Measurements from ENCODE around the gene VWCE. TPM values are rescaled to one million over a fixed set of nuclear protein-coding genes. Genes with fewer than 3 reads are reported as not detected.
"Not testable (repeated sequence)": the region's sequence is repeated elsewhere in the genome, so short reads cannot be mapped to it uniquely, and the experiment has no call there.

VWCE gene
- total RNA-seq, 1 experiment from 2014 or later, result 8.0 TPM

DNA sequence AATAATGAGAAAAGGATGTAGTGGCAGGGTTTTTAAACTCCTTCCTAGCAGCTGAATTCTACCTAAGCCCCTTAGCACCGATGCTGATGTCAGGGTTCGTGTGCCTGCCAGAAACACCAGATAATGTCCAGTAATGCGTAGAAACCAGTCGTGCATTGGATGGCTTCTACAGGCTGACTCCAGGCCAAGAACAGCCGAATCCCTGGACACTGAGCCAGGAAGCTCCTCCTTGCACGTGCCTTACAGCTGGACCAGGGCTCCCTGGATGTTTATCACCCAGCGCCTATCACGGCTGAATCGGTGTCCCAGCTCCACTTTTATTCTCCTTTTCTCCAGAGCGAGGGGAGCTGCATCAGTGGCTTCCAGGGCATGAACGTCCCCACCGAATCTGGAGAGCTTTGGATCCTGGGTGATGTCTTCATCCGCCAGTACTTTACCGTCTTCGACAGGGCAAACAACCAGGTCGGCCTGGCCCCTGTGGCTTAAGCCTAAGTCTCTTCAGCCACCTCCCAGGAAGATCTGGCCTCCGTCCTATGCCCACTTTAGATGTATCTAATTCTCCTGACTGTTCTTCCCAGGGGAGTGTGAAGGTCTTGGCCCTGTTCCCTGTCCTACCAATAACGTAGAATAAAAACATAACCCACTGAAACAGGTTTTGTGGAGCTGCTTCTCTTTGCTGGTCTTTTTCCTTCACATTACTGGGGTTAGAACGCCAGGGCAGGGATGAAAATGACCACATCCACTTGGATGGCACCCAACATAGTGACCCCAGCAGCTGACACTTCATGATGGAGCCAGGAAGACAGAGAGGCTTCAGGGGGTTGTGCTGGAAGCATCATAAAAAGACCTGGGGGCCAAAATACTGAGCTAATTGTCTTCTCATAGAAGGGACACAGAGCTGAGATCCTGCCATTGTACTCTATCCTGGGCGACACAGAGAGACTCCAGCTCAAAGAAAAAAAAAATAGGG lies 44.0 kb downstream of the VWCE start:
- H3K36me3 ChIP-seq (ENCODE audit: insufficient read depth, low read length, poor library complexity, severe bottlenecking); POLR2A ChIA-PET (ENCODE audit: low non-redundant PET); H3K9me3 ChIP-seq (ENCODE audit: low read depth, low read length, poor library complexity, severe bottlenecking); BruUV-seq (replicated peaks); DNase-seq (ENCODE audit: low spot score); H3K4me3 ChIP-seq (ENCODE audit: low read depth, low read length, poor library complexity, severe bottlenecking); H3K4me1 ChIP-seq (ENCODE audit: insufficient read depth, low read length, poor library complexity, severe bottlenecking); H3K27ac ChIP-seq (ENCODE audit: low read depth, low read length, poor library complexity, severe bottlenecking); intact Hi-C loops (cut with micrococcal nuclease; ENCODE audit: unreplicated experiment); H3K27me3 ChIP-seq (replicated peaks; ENCODE audit: insufficient read depth, low read depth, low read length, poor library complexity): not testable (repeated sequence)
- CTCF ChIA-PET, result interaction anchor here (1.2 kb wide), 1 partner anchor 135 kb away, joined by 7 read pairs; no protein-coding TSS in a partner anchor

- intact Hi-C loops (cut with micrococcal nuclease; ENCODE audit: unreplicated experiment); H3K9me3 ChIP-seq (ENCODE audit: low read depth, low read length, poor library complexity, severe bottlenecking); H3K36me3 ChIP-seq (ENCODE audit: insufficient read depth, low read length, poor library complexity, severe bottlenecking); CTCF ChIA-PET; BruUV-seq (replicated peaks); H3K4me1 ChIP-seq (ENCODE audit: insufficient read depth, low read length, poor library complexity, severe bottlenecking); POLR2A ChIA-PET (ENCODE audit: low non-redundant PET); H3K27ac ChIP-seq (ENCODE audit: low read depth, low read length, poor library complexity, severe bottlenecking); H3K4me3 ChIP-seq (ENCODE audit: low read depth, low read length, poor library complexity, severe bottlenecking); DNase-seq (ENCODE audit: low spot score); H3K27me3 ChIP-seq (replicated peaks; ENCODE audit: insufficient read depth, low read depth, low read length, poor library complexity): not testable (repeated sequence)
These were observed 45.9 kb downstream of the VWCE start for GRCh38 chr11:61249201-61249600.

DNA sequence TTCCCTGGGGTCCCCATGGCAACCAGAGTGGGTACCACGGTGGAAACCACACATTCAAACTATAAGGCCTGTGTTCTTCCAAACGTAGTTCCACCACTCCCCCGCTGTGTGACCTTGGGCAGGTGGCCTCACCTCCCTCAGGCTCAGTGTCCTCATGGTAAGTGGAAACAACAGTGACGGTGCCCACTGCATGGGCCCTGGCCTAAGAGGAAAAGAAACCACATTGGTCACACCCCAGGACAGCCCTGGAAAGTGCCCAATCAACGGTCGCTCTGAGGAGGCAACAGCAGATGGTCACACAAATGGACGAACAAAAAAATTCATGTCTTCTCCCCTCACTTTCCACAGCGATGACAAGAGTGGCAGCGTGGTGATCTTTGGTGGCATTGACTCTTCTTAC lies 47.0 kb downstream of the VWCE start:
- H3K4me3 ChIP-seq (ENCODE audit: low read depth, low read length, poor library complexity, severe bottlenecking); DNase-seq (ENCODE audit: low spot score); intact Hi-C loops (cut with micrococcal nuclease; ENCODE audit: unreplicated experiment); CTCF ChIA-PET; H3K27me3 ChIP-seq (replicated peaks; ENCODE audit: insufficient read depth, low read depth, low read length, poor library complexity); H3K4me1 ChIP-seq (ENCODE audit: insufficient read depth, low read length, poor library complexity, severe bottlenecking); POLR2A ChIA-PET (ENCODE audit: low non-redundant PET); H3K9me3 ChIP-seq (ENCODE audit: low read depth, low read length, poor library complexity, severe bottlenecking); H3K27ac ChIP-seq (ENCODE audit: low read depth, low read length, poor library complexity, severe bottlenecking); BruUV-seq (replicated peaks); H3K36me3 ChIP-seq (ENCODE audit: insufficient read depth, low read length, poor library complexity, severe bottlenecking): not testable (repeated sequence)

DNA sequence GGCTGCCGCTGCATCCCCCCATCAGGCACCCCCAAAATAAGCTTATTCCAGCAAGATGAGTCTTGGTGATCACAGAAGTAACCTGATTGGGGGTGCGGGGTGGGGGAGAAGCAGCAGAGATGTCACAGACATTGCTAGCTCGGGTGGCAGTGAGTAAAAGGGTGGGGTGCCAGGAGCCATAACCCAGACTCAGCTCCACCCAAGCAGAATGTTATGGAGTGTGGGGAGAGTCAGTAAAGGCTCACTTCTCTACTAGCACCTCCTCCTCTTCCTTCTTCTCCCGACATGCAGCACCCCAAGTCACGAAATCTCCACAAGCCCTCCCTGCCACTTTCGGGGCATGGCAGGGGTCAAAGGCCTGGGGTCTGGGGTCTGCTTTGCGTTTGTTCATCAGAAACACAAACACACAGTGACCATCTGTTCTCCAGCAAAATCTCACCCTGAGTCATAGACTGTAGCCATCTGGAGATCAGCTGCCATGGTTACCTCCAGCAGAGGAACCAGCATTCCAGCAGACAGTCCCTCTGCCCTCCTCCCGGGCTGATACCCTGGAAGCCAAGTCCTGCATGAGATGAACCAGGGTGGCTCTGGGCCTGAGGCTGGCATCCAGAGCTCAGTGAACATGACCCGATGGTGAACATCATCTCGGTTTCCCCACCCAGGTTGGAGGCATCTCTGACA lies 49.7 kb downstream of the VWCE start:
- intact Hi-C loops (cut with micrococcal nuclease; ENCODE audit: unreplicated experiment); H3K27me3 ChIP-seq (replicated peaks; ENCODE audit: insufficient read depth, low read depth, low read length, poor library complexity); H3K9me3 ChIP-seq (ENCODE audit: low read depth, low read length, poor library complexity, severe bottlenecking); CTCF ChIA-PET; DNase-seq (ENCODE audit: low spot score); H3K36me3 ChIP-seq (ENCODE audit: insufficient read depth, low read length, poor library complexity, severe bottlenecking); BruUV-seq (replicated peaks); H3K4me1 ChIP-seq (ENCODE audit: insufficient read depth, low read length, poor library complexity, severe bottlenecking); POLR2A ChIA-PET (ENCODE audit: low non-redundant PET); H3K4me3 ChIP-seq (ENCODE audit: low read depth, low read length, poor library complexity, severe bottlenecking); H3K27ac ChIP-seq (ENCODE audit: low read depth, low read length, poor library complexity, severe bottlenecking): not testable (repeated sequence)

DNA sequence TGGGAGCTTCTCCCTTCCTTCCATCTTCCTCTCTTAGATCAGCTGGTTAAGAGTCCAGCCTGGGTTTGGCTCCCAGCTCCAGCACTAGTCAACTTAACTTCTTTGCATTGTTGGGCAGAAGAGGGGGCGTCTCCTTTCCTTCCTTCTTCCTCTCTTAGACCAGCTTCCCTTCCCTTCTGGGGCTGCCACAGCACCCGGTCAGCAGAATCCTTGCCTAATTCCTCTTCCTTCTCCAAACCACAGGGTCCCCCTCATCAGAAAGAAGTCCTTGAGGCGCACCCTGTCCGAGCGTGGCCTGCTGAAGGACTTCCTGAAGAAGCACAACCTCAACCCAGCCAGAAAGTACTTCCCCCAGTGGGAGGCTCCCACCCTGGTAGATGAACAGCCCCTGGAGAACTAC lies 53.6 kb downstream of the VWCE start:
- H3K4me1 ChIP-seq (ENCODE audit: insufficient read depth, low read length, poor library complexity, severe bottlenecking); CTCF ChIA-PET; H3K27ac ChIP-seq (ENCODE audit: low read depth, low read length, poor library complexity, severe bottlenecking); BruUV-seq (replicated peaks); DNase-seq (ENCODE audit: low spot score); H3K4me3 ChIP-seq (ENCODE audit: low read depth, low read length, poor library complexity, severe bottlenecking); intact Hi-C loops (cut with micrococcal nuclease; ENCODE audit: unreplicated experiment); H3K27me3 ChIP-seq (replicated peaks; ENCODE audit: insufficient read depth, low read depth, low read length, poor library complexity); H3K36me3 ChIP-seq (ENCODE audit: insufficient read depth, low read length, poor library complexity, severe bottlenecking); H3K9me3 ChIP-seq (ENCODE audit: low read depth, low read length, poor library complexity, severe bottlenecking); POLR2A ChIA-PET (ENCODE audit: low non-redundant PET): not testable (repeated sequence)

DNA sequence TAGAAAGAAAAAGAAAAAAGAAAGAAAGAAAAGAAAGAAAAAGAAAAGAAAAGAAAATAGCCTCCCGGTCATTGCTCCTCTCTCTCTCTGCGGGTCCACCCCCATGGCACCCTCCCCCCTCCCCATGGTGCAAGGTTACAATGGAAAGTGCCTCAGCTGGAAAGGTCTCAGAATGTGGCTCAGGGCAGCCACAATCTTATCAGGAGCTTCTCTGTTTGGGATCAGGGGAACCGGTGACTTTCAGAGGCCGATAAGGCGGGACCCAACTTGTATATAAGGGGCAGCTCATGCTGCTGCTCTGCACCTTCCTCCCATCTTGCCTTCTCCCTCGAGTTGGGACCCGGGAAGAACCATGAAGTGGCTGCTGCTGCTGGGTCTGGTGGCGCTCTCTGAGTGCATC lies 54.2 kb downstream of the VWCE start, which contains the start of gene PGA5:
Gene PGA5 (plus strand): TSS at position 301 of the 400 bp plus-strand sequence. CDS start 52 bp downstream, at position 353.
- H3K9me3 ChIP-seq (ENCODE audit: low read depth, low read length, poor library complexity, severe bottlenecking); DNase-seq (ENCODE audit: low spot score); BruUV-seq (replicated peaks); H3K27me3 ChIP-seq (replicated peaks; ENCODE audit: insufficient read depth, low read depth, low read length, poor library complexity); H3K27ac ChIP-seq (ENCODE audit: low read depth, low read length, poor library complexity, severe bottlenecking); H3K4me3 ChIP-seq (ENCODE audit: low read depth, low read length, poor library complexity, severe bottlenecking); H3K4me1 ChIP-seq (ENCODE audit: insufficient read depth, low read length, poor library complexity, severe bottlenecking); CTCF ChIA-PET; intact Hi-C loops (cut with micrococcal nuclease; ENCODE audit: unreplicated experiment); POLR2A ChIA-PET (ENCODE audit: low non-redundant PET); H3K36me3 ChIP-seq (ENCODE audit: insufficient read depth, low read length, poor library complexity, severe bottlenecking): not testable (repeated sequence)

DNA sequence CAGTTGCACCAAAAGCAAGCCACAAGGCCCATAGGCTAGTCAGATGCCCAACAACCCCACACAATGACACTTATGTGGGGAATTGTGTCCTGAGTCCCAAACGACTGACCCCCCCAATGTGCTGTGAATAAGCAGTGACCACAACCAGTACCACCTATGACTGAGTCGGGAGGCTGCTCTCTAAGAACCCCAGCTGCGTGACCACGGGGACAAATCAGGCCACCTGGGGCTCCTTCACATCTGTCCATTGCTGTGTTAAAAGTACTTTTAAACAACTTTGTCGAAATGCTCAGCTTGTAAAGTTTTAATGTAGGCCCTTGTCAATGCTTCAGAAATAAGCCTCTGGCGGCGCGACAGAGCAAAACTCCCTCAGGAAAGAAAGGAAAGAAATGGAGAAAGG lies 54.8 kb downstream of the VWCE start:
- DNase-seq (ENCODE audit: low spot score); H3K36me3 ChIP-seq (ENCODE audit: insufficient read depth, low read length, poor library complexity, severe bottlenecking); intact Hi-C loops (cut with micrococcal nuclease; ENCODE audit: unreplicated experiment); H3K4me3 ChIP-seq (ENCODE audit: low read depth, low read length, poor library complexity, severe bottlenecking); H3K9me3 ChIP-seq (ENCODE audit: low read depth, low read length, poor library complexity, severe bottlenecking); H3K4me1 ChIP-seq (ENCODE audit: insufficient read depth, low read length, poor library complexity, severe bottlenecking); H3K27ac ChIP-seq (ENCODE audit: low read depth, low read length, poor library complexity, severe bottlenecking); POLR2A ChIA-PET (ENCODE audit: low non-redundant PET); BruUV-seq (replicated peaks); CTCF ChIA-PET; H3K27me3 ChIP-seq (replicated peaks; ENCODE audit: insufficient read depth, low read depth, low read length, poor library complexity): not testable (repeated sequence)

Measured in A673 (cell line).